ENCODE results near the gene FAM222B. TPM values are rescaled to one million over a fixed set of nuclear protein-coding genes. Genes with fewer than 3 reads are reported as not detected.
"Not testable (repeated sequence)": the region's sequence is repeated elsewhere in the genome, so short reads cannot be mapped to it uniquely, and the experiment has no call there.

FAM222B gene
- polyA plus RNA-seq, 2 of the 4 experiments (the other 2 are of a cell fraction) = 10.7 to 15.6 TPM

DNA sequence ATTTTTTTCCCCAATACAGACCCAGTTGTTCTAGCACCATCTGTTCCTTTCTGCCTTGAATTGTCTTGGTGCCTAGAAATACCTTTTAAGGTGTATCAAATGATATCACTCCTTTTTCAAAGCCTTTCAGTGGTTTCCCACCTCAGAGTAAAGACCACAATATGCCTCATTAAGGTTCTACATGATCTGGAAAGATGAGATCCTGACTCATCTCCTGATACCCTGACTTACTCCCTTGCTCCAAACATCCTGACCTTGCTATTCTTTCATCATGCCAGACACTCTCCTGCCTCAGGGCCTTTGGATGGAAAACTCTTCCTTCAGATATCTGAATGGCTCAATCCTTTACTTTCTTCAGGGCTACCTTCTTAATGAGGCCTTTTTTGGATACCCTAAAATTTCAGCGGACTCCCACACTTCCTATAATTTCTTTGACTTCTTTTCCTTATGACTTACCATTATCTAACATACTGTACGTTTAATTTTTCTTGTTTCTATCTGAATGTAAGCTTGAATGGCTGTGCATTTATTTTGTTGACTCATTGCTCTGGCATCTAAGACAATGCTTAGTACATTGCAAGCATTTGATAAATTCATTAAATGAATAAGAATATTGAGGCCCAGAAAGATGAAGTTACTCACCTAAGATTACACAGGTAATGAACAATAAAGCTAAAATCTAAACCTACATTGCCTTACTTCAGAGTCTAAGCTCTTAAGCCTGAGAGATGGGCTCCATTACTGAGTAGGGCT, 35.7 kb upstream of the FAM222B start:
- Histone ChIP-seq H3K4me3 (no peak overlapping the region), H3K4me1 (no peaks in the 10 kb centered on the region), H3K27ac (no peak overlapping the region), H3K9me3 (no peaks in the 10 kb centered on the region), H3K4me2 (no peak overlapping the region)
- ChIA-PET POLR2A (interaction anchor here (1.0 kb wide), 1 partner anchor 152 kb away, joined by 3 read pairs; no protein-coding TSS in a partner anchor), CTCF (interaction anchor here (0.6 to 5.9 kb wide), 21 partner anchors 8 to 1448 kb away, joined by 3 to 82 read pairs (median 4); partner anchors contain the start of genes DHRS13, FLOT2, NEK8 and SDF2)
- 86% methylated on average over 2 of the region's 2 CpGs for WGBS (ENCODE audit: missing lambda C conversion rate)
- DNase-seq (ENCODE audit: low read depth in 1 of 2, low spot score in 1 of 2) (no peak), ATAC-seq (no peak), FAIRE-seq (no peak)
- TF ChIP-seq, protein P1, sequence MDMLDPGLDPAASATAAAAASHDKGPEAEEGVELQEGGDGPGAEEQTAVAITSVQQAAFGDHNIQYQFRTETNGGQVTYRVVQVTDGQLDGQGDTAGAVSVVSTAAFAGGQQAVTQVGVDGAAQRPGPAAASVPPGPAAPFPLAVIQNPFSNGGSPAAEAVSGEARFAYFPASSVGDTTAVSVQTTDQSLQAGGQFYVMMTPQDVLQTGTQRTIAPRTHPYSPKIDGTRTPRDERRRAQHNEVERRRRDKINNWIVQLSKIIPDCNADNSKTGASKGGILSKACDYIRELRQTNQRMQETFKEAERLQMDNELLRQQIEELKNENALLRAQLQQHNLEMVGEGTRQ (IDR thresholded peaks at IDR 0.05) = no peak
- TF ChIP-seq, protein P2, sequence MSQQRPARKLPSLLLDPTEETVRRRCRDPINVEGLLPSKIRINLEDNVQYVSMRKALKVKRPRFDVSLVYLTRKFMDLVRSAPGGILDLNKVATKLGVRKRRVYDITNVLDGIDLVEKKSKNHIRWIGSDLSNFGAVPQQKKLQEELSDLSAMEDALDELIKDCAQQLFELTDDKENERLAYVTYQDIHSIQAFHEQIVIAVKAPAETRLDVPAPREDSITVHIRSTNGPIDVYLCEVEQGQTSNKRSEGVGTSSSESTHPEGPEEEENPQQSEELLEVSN (IDR thresholded peaks at IDR 0.05; ENCODE audit: borderline replicate concordance, low read depth) = no peak
- TF ChIP-seq PHF8 (IDR thresholded peaks at IDR 0.05; ENCODE audit: borderline replicate concordance, low read depth) (no peak), HDAC2 (IDR thresholded peaks at IDR 0.05) (no peak), CHD4 (IDR thresholded peaks at IDR 0.05; ENCODE audit: borderline replicate concordance) (no peak)

DNA sequence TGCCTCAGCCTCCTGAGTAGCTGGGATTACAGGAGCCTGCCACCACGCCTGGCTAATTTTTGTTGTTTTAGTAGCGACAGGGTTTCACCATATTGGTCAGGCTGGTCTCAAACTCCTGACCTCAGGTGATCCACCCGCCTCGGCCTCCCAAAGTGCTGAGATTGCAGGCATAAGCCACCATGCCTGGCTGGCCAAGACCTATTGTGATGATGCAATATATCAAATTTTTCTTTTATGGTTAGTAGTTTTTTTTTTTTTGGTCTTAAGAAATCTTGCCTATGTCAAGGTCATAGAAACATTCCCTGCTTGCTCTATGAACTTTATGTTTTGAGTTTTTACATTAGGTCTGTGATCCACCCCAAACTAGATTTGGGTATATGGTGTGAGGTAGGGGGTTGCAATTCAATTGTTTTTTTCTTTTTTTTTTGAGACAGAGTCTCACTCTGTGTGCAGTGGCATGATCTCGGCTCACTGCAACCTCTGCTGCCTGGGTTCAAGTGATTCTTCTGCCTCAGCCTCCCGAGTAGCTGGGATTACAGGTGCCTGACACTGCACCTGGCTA, 34.6 kb upstream of the FAM222B start:
- DNase-seq (ENCODE audit: low read depth in 1 of 2, low spot score in 1 of 2); H3K4me3 ChIP-seq; H3K4me1 ChIP-seq; H3K4me2 ChIP-seq; ATAC-seq; H3K9me3 ChIP-seq; H3K27ac ChIP-seq; FAIRE-seq: not testable (repeated sequence)
- WGBS (ENCODE audit: missing lambda C conversion rate) = 83% methylated on average over 6 of the region's 6 CpGs
- ChIA-PET POLR2A (interaction anchor here (0.7 kb wide), 1 partner anchor 10 kb away, joined by 5 read pairs; no protein-coding TSS in a partner anchor), CTCF (interaction anchor here (1.5 to 4.1 kb wide), 2 partner anchors 21 to 26 kb away, joined by 3 to 20 read pairs; partner anchors contain the start of genes DHRS13 and FLOT2)

DNA sequence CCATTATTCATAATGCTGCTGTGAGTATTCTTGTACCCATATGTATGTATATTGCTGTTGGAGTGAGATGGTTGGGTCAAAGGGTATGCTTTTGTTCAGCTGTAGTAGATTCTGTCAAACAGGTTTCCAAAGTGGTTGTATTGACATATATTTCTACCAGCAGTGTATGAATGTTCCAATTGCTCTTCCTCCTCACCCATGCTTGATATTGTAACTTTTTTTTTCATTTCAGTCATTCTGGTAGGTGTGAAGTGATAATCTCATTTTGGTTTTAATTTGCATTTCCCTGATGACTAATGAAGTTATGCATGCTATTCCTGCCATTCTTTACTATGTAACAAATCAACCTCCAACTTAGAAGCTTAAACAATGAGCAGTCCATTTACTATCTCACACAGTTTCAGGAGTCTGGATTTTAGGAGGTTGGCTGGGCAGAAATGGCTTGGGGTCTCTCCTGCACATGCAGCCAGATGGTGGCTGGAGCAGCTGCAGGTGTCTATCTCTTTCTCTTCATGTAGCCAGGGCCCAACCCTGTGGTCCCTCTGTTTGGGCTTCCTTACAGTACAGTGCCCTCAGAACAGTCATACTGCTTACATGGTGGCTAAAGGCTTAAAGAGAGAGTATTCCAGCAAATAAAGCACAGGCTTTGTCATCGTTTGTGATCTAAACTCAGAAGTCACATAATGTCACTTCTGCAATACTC, 33.4 kb upstream of the FAM222B start:
- ChIA-PET CTCF (interaction anchor here (1.2 to 3.2 kb wide), 4 partner anchors 27 to 149 kb away, joined by 3 to 11 read pairs (median 6); partner anchors contain the start of genes DHRS13 and TLCD1), POLR2A (no interaction called here)
- Histone ChIP-seq H3K9me3 (no peaks in the 10 kb centered on the region), H3K4me2 (no peak overlapping the region), H3K27ac (no peak overlapping the region), H3K4me3 (no peak overlapping the region), H3K4me1 (no peaks in the 10 kb centered on the region)
- ATAC-seq (no peak), DNase-seq (ENCODE audit: low read depth in 1 of 2, low spot score in 1 of 2) (no peak), FAIRE-seq (no peak)
- 59% methylated on average over 1 of the region's 1 CpG for whole genome bisulfite sequencing (ENCODE audit: missing lambda C conversion rate)
- TF ChIP-seq NFE2L2 (conservative IDR thresholded peaks at IDR 0.05; ENCODE audit: low read length) (no peak), KDM1A (IDR thresholded peaks at IDR 0.05; ENCODE audit: low read depth) (no peak), KDM5A (IDR thresholded peaks at IDR 0.05) (no peak), RAD21 (conservative IDR thresholded peaks at IDR 0.05 in 1 of 2, IDR thresholded peaks at IDR 0.05 in 1 of 2) (no peak), ZFP36 (IDR thresholded peaks at IDR 0.05; ENCODE audit: borderline replicate concordance, partially characterized antibody) (no peak), GATA3 (IDR thresholded peaks at IDR 0.05; ENCODE audit: borderline replicate concordance) (no peak), TFCP2L1 (CRISPR knock-in tag; IDR thresholded peaks at IDR 0.05) (no peak), CTCF (IDR thresholded peaks at IDR 0.05) (no peak), MAFK (IDR thresholded peaks at IDR 0.05; ENCODE audit: partially characterized antibody) (no peak), EHMT2 (IDR thresholded peaks at IDR 0.05; ENCODE audit: low read depth) (no peak), ZC3H11A (IDR thresholded peaks at IDR 0.05) (no peak), MYC (IDR thresholded peaks at IDR 0.05; ENCODE audit: borderline replicate concordance, low read length) (no peak), HOXA7 (CRISPR knock-in tag; IDR thresholded peaks at IDR 0.05) (no peak), ELK1 (IDR thresholded peaks at IDR 0.05; ENCODE audit: low read depth, low read length) (no peak)
- TF ChIP-seq, protein P3, sequence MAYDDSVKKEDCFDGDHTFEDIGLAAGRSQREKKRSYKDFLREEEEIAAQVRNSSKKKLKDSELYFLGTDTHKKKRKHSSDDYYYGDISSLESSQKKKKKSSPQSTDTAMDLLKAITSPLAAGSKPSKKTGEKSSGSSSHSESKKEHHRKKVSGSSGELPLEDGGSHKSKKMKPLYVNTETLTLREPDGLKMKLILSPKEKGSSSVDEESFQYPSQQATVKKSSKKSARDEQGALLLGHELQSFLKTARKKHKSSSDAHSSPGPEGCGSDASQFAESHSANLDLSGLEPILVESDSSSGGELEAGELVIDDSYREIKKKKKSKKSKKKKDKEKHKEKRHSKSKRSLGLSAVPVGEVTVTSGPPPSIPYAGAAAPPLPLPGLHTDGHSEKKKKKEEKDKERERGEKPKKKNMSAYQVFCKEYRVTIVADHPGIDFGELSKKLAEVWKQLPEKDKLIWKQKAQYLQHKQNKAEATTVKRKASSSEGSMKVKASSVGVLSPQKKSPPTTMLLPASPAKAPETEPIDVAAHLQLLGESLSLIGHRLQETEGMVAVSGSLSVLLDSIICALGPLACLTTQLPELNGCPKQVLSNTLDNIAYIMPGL (CRISPR knock-in tag; IDR thresholded peaks at IDR 0.05; ENCODE audit: borderline replicate concordance) = no peak
- TF ChIP-seq, protein P4, sequence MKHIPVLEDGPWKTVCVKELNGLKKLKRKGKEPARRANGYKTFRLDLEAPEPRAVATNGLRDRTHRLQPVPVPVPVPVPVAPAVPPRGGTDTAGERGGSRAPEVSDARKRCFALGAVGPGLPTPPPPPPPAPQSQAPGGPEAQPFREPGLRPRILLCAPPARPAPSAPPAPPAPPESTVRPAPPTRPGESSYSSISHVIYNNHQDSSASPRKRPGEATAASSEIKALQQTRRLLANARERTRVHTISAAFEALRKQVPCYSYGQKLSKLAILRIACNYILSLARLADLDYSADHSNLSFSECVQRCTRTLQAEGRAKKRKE (CRISPR knock-in tag; IDR thresholded peaks at IDR 0.05; ENCODE audit: low read depth) = no peak
- TF ChIP-seq, protein P1 (IDR thresholded peaks at IDR 0.05) = no peak

All from A549 (cell line).